Trophoblast cell (in vitro differentiated cells and primary cell): ENCODE results near the gene PHLPP1.

ENCODE experiments used
- DNase-seq, 2 donors: peaks; one replicate each; pipeline ENCODE4 v3.0.0-alpha.2; 2016
- H2AFZ ChIP-seq: 2 replicates; pipeline ENCODE4 v1.6.1; 2013; ENCODE audit warnings: low read length, moderate library complexity, mild to moderate bottlenecking; ENCODE audit not compliant: insufficient read depth, poor library complexity
- H2AK5ac ChIP-seq: 2 replicates; pipeline ENCODE4 v1.6.1; 2013; ENCODE audit warnings: mild to moderate bottlenecking, low read length
- H2BK120ac ChIP-seq: 2 replicates; pipeline ENCODE4 v1.6.1; 2013; ENCODE audit warnings: low read length, mild to moderate bottlenecking, moderate library complexity; ENCODE audit not compliant: insufficient read depth, poor library complexity
- H2BK12ac ChIP-seq: 2 replicates; pipeline ENCODE4 v1.6.1; 2013; ENCODE audit warnings: mild to moderate bottlenecking, low read length, moderate library complexity
- H2BK5ac ChIP-seq: 2 replicates; pipeline ENCODE4 v1.6.1; 2013; ENCODE audit warnings: low read length, low read depth, moderate library complexity, mild to moderate bottlenecking; ENCODE audit not compliant: poor library complexity
- H3K14ac ChIP-seq: 2 replicates; pipeline ENCODE4 v1.6.1; 2013; ENCODE audit warnings: mild to moderate bottlenecking, low read length
- H3K18ac ChIP-seq: 2 replicates; pipeline ENCODE4 v1.6.1; 2013; ENCODE audit warnings: mild to moderate bottlenecking, low read length
- H3K23ac ChIP-seq: 2 replicates; pipeline ENCODE4 v1.6.1; 2013; ENCODE audit warnings: low read length
- H3K27ac ChIP-seq: 2 replicates; pipeline ENCODE4 v1.5.1; 2013; ENCODE audit warnings: low read depth, mild to moderate bottlenecking, inconsistent platforms, low read length, moderate library complexity
- H3K27me3 ChIP-seq: 2 replicates; pipeline ENCODE4 v1.6.1; 2013; ENCODE audit warnings: inconsistent platforms, mild to moderate bottlenecking, low read length, moderate library complexity; ENCODE audit not compliant: insufficient read depth
- H3K36me3 ChIP-seq, 2 experiments: 1 replicate in 1 of 2; 2 replicates in 1 of 2; pipeline ENCODE4 v1.6.1; 2013; ENCODE audit warnings: low read length in 2 of 2, mild to moderate bottlenecking in 2 of 2, moderate library complexity in 1 of 2; ENCODE audit not compliant: insufficient read depth in 2 of 2, control insufficient read depth in 1 of 2
- H3K4ac ChIP-seq: 2 replicates; pipeline ENCODE4 v1.6.1; 2013; ENCODE audit warnings: low read depth, mild to moderate bottlenecking, low read length, moderate library complexity
- H3K4me1 ChIP-seq, 2 experiments: 1 replicate in 1 of 2; 2 replicates in 1 of 2; pipeline ENCODE4 v1.6.1; 2013; ENCODE audit warnings: low read length in 2 of 2, mild to moderate bottlenecking in 2 of 2, moderate library complexity in 1 of 2; ENCODE audit not compliant: insufficient read depth in 2 of 2, control insufficient read depth in 1 of 2
- H3K4me2 ChIP-seq: 2 replicates; pipeline ENCODE4 v1.6.1; 2013; ENCODE audit warnings: inconsistent platforms, mild to moderate bottlenecking, low read length, moderate library complexity
- H3K4me3 ChIP-seq: 2 replicates; pipeline ENCODE4 v1.5.1; 2013; ENCODE audit warnings: mild to moderate bottlenecking, low read depth, low read length, inconsistent platforms
- H3K79me1 ChIP-seq: one replicate; pipeline ENCODE4 v1.6.1; 2013; ENCODE audit warnings: low read length
- H3K79me2 ChIP-seq: 2 replicates; pipeline ENCODE4 v1.6.1; 2013; ENCODE audit warnings: low read length, mild to moderate bottlenecking; ENCODE audit not compliant: control insufficient read depth, insufficient read depth, poor library complexity
- H3K9ac ChIP-seq: 2 replicates; pipeline ENCODE4 v1.6.1; 2013; ENCODE audit warnings: mild to moderate bottlenecking, low read length
- H3K9me3 ChIP-seq: 2 replicates; pipeline ENCODE4 v1.6.1; 2013; ENCODE audit warnings: low read depth, mild to moderate bottlenecking, control low read depth, inconsistent platforms, low read length; ENCODE audit not compliant: insufficient read depth
- H4K12ac ChIP-seq: 2 replicates; pipeline ENCODE4 v1.6.1; 2013; ENCODE audit warnings: low read depth, mild to moderate bottlenecking, low read length, moderate library complexity
- H4K8ac ChIP-seq: 2 replicates; pipeline ENCODE4 v1.6.1; 2013; ENCODE audit warnings: low read depth, mild to moderate bottlenecking, low read length, moderate library complexity
- H4K91ac ChIP-seq: one replicate; pipeline ENCODE4 v1.6.1; 2013; ENCODE audit warnings: low read depth, mild to moderate bottlenecking, low read length, moderate library complexity
- WGBS: extraction: QIAGEN DNeasy Blood & Tissue Kit; methylation state at CpG from one replicate; pipeline ENCODE4 v1.1.7; 2013; ENCODE audit warnings: missing lambda C conversion rate; ENCODE audit not compliant: insufficient read length, insufficient coverage; ENCODE audit errors: extremely low coverage; 5-methylcytosine and 5-hydroxymethylcytosine counted together

Gene PHLPP1

GRCh38 chr18:62827397-62827796 is 112.1 kb downstream of the PHLPP1 start:
- Histone ChIP-seq H3K4me1 (no peaks in the 10 kb centered on the region), H3K27ac (no peak overlapping the region), H3K9ac (no peak overlapping the region), H3K4me2 (no peak overlapping the region), H4K12ac (no peak overlapping the region), H2AK5ac (no peak overlapping the region), H4K8ac (no peak overlapping the region), H3K9me3 (no peaks in the 10 kb centered on the region), H3K18ac (no peak overlapping the region), H3K27me3 (no peaks in the 10 kb centered on the region), H3K79me1 (no peaks in the 10 kb centered on the region), H2BK12ac (no peak overlapping the region), H2AFZ (no peak overlapping the region), H3K36me3 (no peaks in the 10 kb centered on the region), H4K91ac (no peak overlapping the region), H2BK5ac (no peak overlapping the region), H3K14ac (no peak overlapping the region), H3K4ac (no peak overlapping the region), H3K4me3 (no peak overlapping the region), H3K23ac (no peak overlapping the region), H2BK120ac (no peak overlapping the region), H3K79me2 (no peaks in the 10 kb centered on the region)
- no peak for DNase-seq

- H2BK12ac ChIP-seq, result no peak overlapping the region
- no peak overlapping the region for H4K91ac ChIP-seq
- no peak overlapping the region for H2AK5ac ChIP-seq
- no peak overlapping the region for H3K4ac ChIP-seq
- DNase-seq, result no peak
- no peaks in the 10 kb centered on the region for H3K4me1 ChIP-seq
- no peak overlapping the region for H3K4me3 ChIP-seq
- H3K9me3 ChIP-seq, result no peaks in the 10 kb centered on the region
- H3K27me3 ChIP-seq, result no peaks in the 10 kb centered on the region
- H4K8ac ChIP-seq, result no peak overlapping the region
- no peak overlapping the region for H3K27ac ChIP-seq
- no peak overlapping the region for H2BK5ac ChIP-seq
- no peak overlapping the region for H4K12ac ChIP-seq
- H3K23ac ChIP-seq, result no peak overlapping the region
- no peak overlapping the region for H3K14ac ChIP-seq
- no peaks in the 10 kb centered on the region for H3K79me2 ChIP-seq
- H3K79me1 ChIP-seq, result no peaks in the 10 kb centered on the region
- H3K18ac ChIP-seq, result no peak overlapping the region
- H3K9ac ChIP-seq, result no peak overlapping the region
- H2BK120ac ChIP-seq, result no peak overlapping the region
- no peaks in the 10 kb centered on the region for H3K36me3 ChIP-seq
- no peak overlapping the region for H3K4me2 ChIP-seq
- H2AFZ ChIP-seq, result no peak overlapping the region
- no CpG with 5 or more reads among the region's 3 CpGs for WGBS
These were observed 112.8 kb downstream of the PHLPP1 start for GRCh38 chr18:62828091-62828640.

GRCh38 chr18:62828852-62829251 is 113.5 kb downstream of the PHLPP1 start:
- Histone ChIP-seq H3K4me1 (no peaks in the 10 kb centered on the region), H2AFZ (no peak overlapping the region), H3K23ac (no peak overlapping the region), H4K8ac (no peak overlapping the region), H3K4me2 (no peak overlapping the region), H3K36me3 (no peaks in the 10 kb centered on the region), H3K18ac (no peak overlapping the region), H3K9me3 (no peaks in the 10 kb centered on the region), H4K12ac (no peak overlapping the region), H3K27me3 (no peaks in the 10 kb centered on the region), H2BK5ac (no peak overlapping the region), H3K79me1 (no peaks in the 10 kb centered on the region), H3K14ac (no peak overlapping the region), H2BK120ac (no peak overlapping the region), H3K9ac (no peak overlapping the region), H2AK5ac (no peak overlapping the region), H4K91ac (no peak overlapping the region), H2BK12ac (no peak overlapping the region), H3K27ac (no peak overlapping the region), H3K79me2 (no peaks in the 10 kb centered on the region), H3K4ac (no peak overlapping the region), H3K4me3 (no peak overlapping the region)
- DNase-seq, result no peak
- no CpG with 5 or more reads among the region's 1 CpG for WGBS

- H2AFZ ChIP-seq, result no peak overlapping the region
- no peak overlapping the region for H2AK5ac ChIP-seq
- no peak overlapping the region for H2BK5ac ChIP-seq
- H4K12ac ChIP-seq, result no peak overlapping the region
- H4K91ac ChIP-seq, result no peak overlapping the region
- H3K18ac ChIP-seq, result no peak overlapping the region
- no peak overlapping the region for H3K27ac ChIP-seq
- no peak overlapping the region for H3K4ac ChIP-seq
- no peaks in the 10 kb centered on the region for H3K4me1 ChIP-seq
- no CpG with 5 or more reads among the region's 7 CpGs for WGBS
- DNase-seq, result peak in 1 of 2 donors; percentile 38
- no peak overlapping the region for H3K23ac ChIP-seq
- no peaks in the 10 kb centered on the region for H3K27me3 ChIP-seq
- no peak overlapping the region for H3K14ac ChIP-seq
- no peak overlapping the region for H2BK120ac ChIP-seq
- H3K9me3 ChIP-seq, result no peaks in the 10 kb centered on the region
- no peaks in the 10 kb centered on the region for H3K36me3 ChIP-seq
- no peaks in the 10 kb centered on the region for H3K79me1 ChIP-seq
- H3K9ac ChIP-seq, result no peak overlapping the region
- no peak overlapping the region for H4K8ac ChIP-seq
- no peak overlapping the region for H2BK12ac ChIP-seq
- H3K4me2 ChIP-seq, result no peak overlapping the region
- H3K79me2 ChIP-seq, result no peaks in the 10 kb centered on the region
- H3K4me3 ChIP-seq, result no peak overlapping the region
These were observed 114.6 kb downstream of the PHLPP1 start for GRCh38 chr18:62829936-62830335.
